Measurements from ENCODE around the gene TFDP1.

GRCh38 chr13:113585896-113586295 is 1.3 kb downstream of the TFDP1 start:
- TF ChIP-seq CTCF (IDR thresholded peaks at IDR 0.05) (no peak), POLR2A (IDR thresholded peaks at IDR 0.05) (no peak), POLR2AphosphoS5 (IDR thresholded peaks at IDR 0.05) (no peak)

All from transverse colon (tissue), 4 donors.